HG03108 (cell line): ENCODE measurements around the gene IQGAP3.
"Not testable (repeated sequence)": the region's sequence is repeated elsewhere in the genome, so short reads cannot be mapped to it uniquely, and the experiment has no call there.

Experiments
- ATAC-seq: cut with Tn5 transposase; IDR thresholded peaks from one replicate; pipeline ENCODE4 v1.9.1; 2021; ENCODE audit warnings: moderate library complexity; ENCODE audit not compliant: unreplicated experiment

IQGAP3 gene

GRCh38 chr1:156571261-156571852 lies 1.0 kb downstream of the IQGAP3 start:
- ATAC-seq = no peak

DNA sequence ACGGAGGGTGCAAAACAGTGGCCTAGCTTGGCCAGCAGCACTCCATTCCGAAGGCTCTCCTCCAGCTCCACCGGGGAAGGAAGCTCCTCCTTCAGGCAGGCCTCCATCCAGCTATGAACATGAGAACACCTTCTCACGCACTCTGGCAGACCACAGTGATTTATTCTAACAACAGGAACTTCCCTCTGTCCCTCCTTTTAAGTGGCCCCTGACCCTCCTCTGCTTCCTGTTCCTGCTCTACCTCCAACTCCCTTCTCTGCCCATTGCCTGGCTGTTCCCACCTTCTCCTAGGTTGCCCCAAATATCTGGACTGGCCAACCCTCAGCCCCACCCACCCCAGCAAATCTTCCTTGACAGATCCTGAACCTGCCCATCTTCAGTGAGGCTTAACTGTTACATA lies 5.9 kb downstream of the IQGAP3 start:
- no peak for ATAC-seq

GRCh38 chr1:156565519-156565918 lies 6.8 kb downstream of the IQGAP3 start:
- ATAC-seq = no peak

DNA sequence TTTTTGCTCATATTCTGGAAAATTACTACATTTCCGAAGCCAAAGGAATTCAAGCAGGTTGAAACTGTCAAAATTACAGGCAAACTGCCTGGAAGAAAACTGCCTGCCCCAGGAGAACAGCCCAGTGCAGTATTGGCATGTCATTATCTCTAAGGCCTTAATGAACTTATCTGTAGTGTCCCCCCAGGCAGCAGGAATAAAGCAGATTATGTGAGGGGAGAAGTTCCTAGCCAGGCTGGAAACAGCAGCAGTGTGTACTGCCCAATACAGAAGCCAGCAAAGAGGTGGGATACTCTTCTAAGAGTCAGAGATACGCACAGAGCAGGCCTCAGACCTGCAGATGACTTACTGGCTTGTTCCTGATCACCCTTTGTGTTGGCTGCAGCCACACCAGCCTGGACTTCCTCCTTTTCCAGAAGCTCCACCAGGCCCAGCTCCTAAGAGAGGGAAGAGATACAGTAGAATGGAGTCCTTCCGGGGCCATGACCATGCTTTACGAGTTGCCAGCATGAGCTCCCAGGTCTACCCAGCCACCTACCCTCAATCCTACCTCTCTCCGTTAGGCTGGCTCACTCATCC lies 11.7 kb downstream of the IQGAP3 start:
- ATAC-seq = no peak

DNA sequence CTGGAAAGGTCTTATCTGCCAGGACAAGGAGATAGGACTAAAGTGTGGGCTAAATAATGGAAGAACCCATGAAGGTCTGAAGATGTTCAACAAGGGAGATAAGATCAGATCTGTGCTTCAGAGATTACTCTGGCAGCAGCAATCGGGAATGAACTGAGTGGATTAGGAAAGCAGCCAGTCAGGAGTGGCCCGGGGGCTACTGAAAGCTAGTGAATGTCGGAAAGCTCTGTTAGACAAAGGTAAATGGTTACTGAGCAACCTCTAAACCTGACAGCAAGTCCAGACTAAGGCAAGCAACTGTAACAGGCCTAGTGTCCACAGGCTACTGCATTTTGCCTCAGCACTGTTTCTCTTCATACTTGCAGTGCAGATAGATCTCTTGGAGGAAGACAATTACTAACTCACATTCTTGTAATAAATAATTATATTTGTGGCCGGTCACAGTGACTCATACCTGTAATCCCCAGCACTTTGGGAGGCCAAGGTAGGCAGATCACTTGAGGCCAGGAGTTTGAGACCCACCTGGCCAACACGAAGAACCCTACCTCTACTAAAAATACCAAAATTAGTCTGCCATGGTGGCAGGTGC lies 12.5 kb downstream of the IQGAP3 start:
- ATAC-seq = no peak

- ATAC-seq = no peak
Observed at GRCh38 chr1:156559086-156559796, 13.1 kb downstream of the IQGAP3 start.

- ATAC-seq = no peak
Observed at GRCh38 chr1:156556354-156556753, 16.0 kb downstream of the IQGAP3 start.

GRCh38 chr1:156555715-156556114 lies 16.6 kb downstream of the IQGAP3 start:
- no peak for ATAC-seq

GRCh38 chr1:156554971-156555370 lies 17.4 kb downstream of the IQGAP3 start:
- no peak for ATAC-seq

GRCh38 chr1:156553860-156554485 lies 18.4 kb downstream of the IQGAP3 start:
- no peak for ATAC-seq

- ATAC-seq = not testable (repeated sequence)
Observed at GRCh38 chr1:156552937-156553336, 19.4 kb downstream of the IQGAP3 start.

DNA sequence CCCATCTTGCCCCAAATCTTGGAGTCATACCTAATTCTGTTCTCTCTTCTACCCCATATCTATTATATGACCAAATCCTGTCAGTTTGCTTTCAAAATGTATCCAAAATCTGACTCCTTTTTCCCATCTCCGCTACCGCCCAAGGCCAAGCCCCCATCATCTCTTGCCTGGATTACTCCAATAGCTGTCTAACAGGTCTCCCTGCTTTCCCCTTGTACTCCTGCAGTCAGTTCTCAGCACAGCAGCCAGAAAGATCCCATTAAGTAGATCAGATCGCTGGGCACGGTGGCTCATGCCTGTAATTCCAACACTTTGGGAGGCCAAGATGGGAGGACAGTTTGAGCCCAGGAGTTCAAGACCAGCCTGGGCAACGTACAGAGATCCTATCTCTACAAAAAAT lies 19.8 kb downstream of the IQGAP3 start:
- ATAC-seq = no peak

GRCh38 chr1:156551869-156552268 lies 20.5 kb downstream of the IQGAP3 start:
- ATAC-seq = no peak

DNA sequence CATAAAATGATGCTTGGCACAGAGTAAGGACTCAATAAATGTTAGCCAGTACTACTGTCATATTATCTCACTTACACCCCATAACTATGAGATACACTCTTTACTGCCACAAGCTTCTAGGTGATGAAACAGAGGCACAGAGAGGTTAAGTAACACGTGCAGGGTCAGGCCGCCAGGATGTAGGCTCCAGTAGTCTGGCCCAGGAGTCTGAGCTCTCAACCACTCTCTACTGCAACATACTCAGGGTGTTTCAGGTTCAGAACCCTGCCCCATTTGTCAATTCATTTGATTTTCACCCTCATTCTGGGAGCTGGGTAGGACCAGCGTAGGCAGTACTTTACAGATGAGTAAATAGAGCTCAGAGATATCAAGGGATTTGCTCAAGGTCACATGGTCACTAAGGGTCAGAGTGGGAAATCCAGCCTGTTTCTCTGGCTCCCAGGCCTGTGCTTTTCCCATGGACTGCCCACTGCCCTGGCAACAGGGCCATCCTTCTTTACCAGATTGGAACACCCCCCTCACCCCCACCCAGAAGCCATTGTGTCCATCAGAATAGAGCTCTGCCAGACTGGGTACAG lies 21.2 kb downstream of the IQGAP3 start:
- no peak for ATAC-seq

DNA sequence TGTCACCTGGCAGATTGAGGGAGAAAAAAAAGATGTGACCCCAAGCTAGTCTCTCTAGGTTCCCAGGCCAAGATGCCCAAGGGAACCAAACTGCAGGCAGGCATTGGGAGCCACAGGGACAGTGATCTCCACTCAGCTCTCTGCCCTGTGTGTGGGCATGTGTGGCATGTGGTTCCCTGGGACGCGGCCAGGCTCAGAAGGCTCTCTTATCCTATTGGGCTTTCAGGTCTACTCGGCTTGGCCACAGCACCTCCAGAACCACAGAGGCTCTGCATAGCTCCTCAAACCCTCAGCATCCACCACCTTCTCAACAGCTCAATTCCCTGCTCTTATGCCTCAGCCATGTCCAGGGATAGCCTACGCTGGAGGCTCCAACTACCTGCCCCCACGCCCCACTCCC lies 22.0 kb downstream of the IQGAP3 start:
- ATAC-seq = no peak

- no peak for ATAC-seq
Observed at GRCh38 chr1:156549831-156550230, 22.5 kb downstream of the IQGAP3 start.

- no peak for ATAC-seq
Observed at GRCh38 chr1:156549390-156549789, 23.0 kb downstream of the IQGAP3 start.

GRCh38 chr1:156547982-156548381 lies 24.4 kb downstream of the IQGAP3 start:
- no peak for ATAC-seq

- no peak for ATAC-seq
Observed at GRCh38 chr1:156547434-156547833, 24.9 kb downstream of the IQGAP3 start.

GRCh38 chr1:156546267-156546666 lies 26.1 kb downstream of the IQGAP3 start:
- ATAC-seq = no peak

- no peak for ATAC-seq
Observed at GRCh38 chr1:156544592-156545102, 27.7 kb downstream of the IQGAP3 start.
